T-helper 1 cell treated with Interleukin-12 subunit alpha and Interleukin-12 subunit beta and Interleukin-4 antibody, amounts not matched to agents 30 μg/mL and 1 μg/mL, for 36 hours (primary cell): ENCODE results near the gene BACH2.

Experiments used
- H3K27ac Mint-ChIP-seq: one replicate; pipeline ENCODE4 v1.8.0; 2021; ENCODE audit warnings: mild to moderate bottlenecking, mixed read lengths
- H3K27me3 Mint-ChIP-seq: one replicate; pipeline ENCODE4 v1.8.0; 2021; ENCODE audit warnings: low read depth, mixed read lengths
- H3K36me3 Mint-ChIP-seq: one replicate; pipeline ENCODE4 v1.8.0; 2021; ENCODE audit warnings: low read depth, mixed read lengths
- H3K4me1 Mint-ChIP-seq: one replicate; pipeline ENCODE4 v1.8.0; 2021; ENCODE audit warnings: low read depth, mixed read lengths
- H3K4me3 Mint-ChIP-seq: one replicate; pipeline ENCODE4 v1.8.0; 2021; ENCODE audit warnings: mild to moderate bottlenecking, moderate library complexity, mixed read lengths
- H3K9me3 Mint-ChIP-seq: one replicate; pipeline ENCODE4 v1.8.0; 2021; ENCODE audit warnings: mixed read lengths

BACH2 gene

GRCh38 chr6:90095788-90096187 lies 200.9 kb downstream of the BACH2 start:
- Mint-ChIP-seq H3K4me3 (no peak overlapping the region), H3K9me3 (peaks cover 5% of the 10 kb centered on the region), H3K4me1 (peaks cover 40% of the 10 kb centered on the region), H3K36me3 (peaks cover 8% of the 10 kb centered on the region), H3K27me3 (peaks cover 26% of the 10 kb centered on the region), H3K27ac (no peak overlapping the region)

DNA sequence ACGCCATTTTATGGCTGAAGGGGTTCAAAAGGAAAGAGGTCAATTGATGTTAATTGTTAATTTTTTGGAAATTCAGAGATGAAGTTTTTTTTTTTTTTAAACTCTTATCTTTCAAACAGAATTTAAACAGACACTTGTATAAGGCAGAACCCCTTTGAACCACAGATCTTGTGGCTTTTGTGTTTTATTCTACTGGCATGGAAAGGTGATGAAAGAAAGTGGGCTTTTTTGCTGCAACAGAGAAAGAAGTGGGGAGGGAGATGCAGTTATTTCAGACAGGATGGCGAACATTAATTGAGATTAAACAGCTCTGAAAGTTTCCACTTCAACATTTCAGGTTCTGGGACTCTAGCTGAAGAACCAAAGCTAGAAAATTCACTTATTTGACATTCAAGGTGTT lies 201.5 kb downstream of the BACH2 start:
- Mint-ChIP-seq H3K27me3 (peaks cover 25% of the 10 kb centered on the region), H3K4me1 (peaks cover 40% of the 10 kb centered on the region), H3K4me3 (no peak overlapping the region), H3K9me3 (peaks cover 4% of the 10 kb centered on the region), H3K36me3 (peaks cover 6% of the 10 kb centered on the region), H3K27ac (no peak overlapping the region)

GRCh38 chr6:90093558-90094073 lies 203.0 kb downstream of the BACH2 start:
- Mint-ChIP-seq H3K9me3 (peaks cover 4% of the 10 kb centered on the region), H3K4me1 (peaks cover 34% of the 10 kb centered on the region), H3K36me3 (peaks cover 11% of the 10 kb centered on the region), H3K4me3 (no peak overlapping the region), H3K27me3 (peaks cover 29% of the 10 kb centered on the region), H3K27ac (no peak overlapping the region)

- peaks cover 21% of the 10 kb centered on the region for H3K36me3 Mint-ChIP-seq
- peaks cover 4% of the 10 kb centered on the region for H3K9me3 Mint-ChIP-seq
- H3K4me1 Mint-ChIP-seq, result peaks cover 21% of the 10 kb centered on the region
- peaks cover 20% of the 10 kb centered on the region for H3K27me3 Mint-ChIP-seq
- H3K4me3 Mint-ChIP-seq, result no peak overlapping the region
- H3K27ac Mint-ChIP-seq, result no peak overlapping the region
These were observed 205.8 kb downstream of the BACH2 start for GRCh38 chr6:90090866-90091265.

DNA sequence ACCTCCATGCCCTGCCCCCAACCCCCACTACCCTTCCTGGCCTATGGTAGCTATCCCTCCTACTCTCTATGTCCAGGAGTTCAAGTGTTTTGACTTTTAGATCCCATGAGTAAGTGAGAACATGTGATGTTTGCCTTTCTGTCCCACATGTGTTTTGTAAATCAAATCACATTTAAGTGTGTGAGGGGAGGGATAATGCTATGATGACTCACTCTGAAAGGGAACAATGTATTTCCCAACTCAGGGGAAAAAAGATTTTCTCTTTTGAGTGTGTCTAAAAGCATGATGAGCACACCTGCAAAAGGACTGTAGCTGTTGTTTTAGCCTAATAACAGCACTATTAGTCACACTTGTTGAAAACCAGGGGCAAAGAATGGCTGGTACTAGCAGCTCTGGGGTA lies 208.6 kb downstream of the BACH2 start:
- Mint-ChIP-seq H3K27ac (peak overlapping the region; percentile 11), H3K4me3 (no peak overlapping the region), H3K36me3 (peaks cover 26% of the 10 kb centered on the region), H3K27me3 (peaks cover 11% of the 10 kb centered on the region), H3K4me1 (peaks cover 32% of the 10 kb centered on the region), H3K9me3 (peaks cover 4% of the 10 kb centered on the region)

DNA sequence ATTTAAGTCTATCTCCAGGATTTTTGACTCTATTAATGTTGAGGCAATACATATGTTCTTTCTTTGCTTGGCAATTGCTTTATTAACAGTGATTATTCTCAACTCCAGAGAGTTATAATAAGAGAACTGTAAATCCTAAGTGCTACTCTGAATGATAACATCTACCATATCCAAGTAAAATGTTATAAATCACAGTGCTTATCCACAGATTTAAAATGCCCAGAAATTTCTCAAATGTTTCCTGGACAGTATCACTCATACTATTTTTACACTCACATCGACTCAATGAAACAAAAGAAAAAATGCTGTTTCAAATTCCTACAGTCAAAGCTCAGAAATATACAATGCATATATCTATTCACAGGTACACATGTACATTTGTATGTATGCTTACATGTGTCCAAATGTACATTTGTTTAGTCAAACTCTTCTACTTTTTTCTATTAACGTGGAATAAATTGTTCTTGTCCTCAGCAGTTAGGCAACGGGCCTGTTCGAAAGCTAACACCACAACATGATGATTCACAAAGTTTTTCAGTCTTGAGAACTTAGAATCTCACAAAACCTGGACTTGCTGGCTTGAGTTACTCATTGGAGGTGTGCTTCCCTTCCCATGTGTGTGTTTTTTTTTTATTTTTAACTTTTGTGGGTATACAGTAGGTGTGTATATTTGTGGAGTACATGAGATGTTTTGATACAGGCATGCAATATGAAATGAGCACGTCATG lies 209.4 kb downstream of the BACH2 start:
- Mint-ChIP-seq H3K27me3 (peaks cover 15% of the 10 kb centered on the region), H3K9me3 (peaks cover 4% of the 10 kb centered on the region), H3K27ac (no peak overlapping the region), H3K36me3 (peaks cover 26% of the 10 kb centered on the region), H3K4me1 (peaks cover 38% of the 10 kb centered on the region), H3K4me3 (no peak overlapping the region)

DNA sequence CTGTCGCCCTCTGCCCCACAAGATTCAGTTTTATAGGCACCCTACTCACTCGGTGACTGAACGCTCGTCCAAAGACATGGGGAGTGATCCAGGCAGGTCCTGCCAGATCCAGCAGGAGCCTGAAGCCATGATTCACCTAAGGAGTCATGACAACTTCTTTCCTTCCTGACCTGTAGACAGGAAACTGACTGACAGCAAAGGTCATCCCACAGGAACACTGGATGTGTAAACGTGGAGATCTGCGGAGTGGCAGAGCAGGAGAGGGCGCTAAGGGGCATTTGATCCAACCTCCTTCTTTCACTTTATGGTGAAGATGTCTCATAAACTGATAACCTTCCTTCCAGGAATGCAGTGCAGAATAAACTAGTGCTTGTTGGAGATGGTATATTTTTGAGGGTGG lies 210.1 kb downstream of the BACH2 start:
- Mint-ChIP-seq H3K36me3 (peaks cover 29% of the 10 kb centered on the region), H3K4me1 (peaks cover 44% of the 10 kb centered on the region), H3K27ac (no peak overlapping the region)

GRCh38 chr6:90083891-90084290 lies 212.8 kb downstream of the BACH2 start:
- peaks cover 25% of the 10 kb centered on the region for H3K36me3 Mint-ChIP-seq
- H3K27me3 Mint-ChIP-seq, result peaks cover 21% of the 10 kb centered on the region
- H3K4me3 Mint-ChIP-seq, result peak overlapping the region; percentile 23
- peak overlapping the region; percentile 12 for H3K27ac Mint-ChIP-seq
- no peaks in the 10 kb centered on the region for H3K9me3 Mint-ChIP-seq
- peaks cover 66% of the 10 kb centered on the region for H3K4me1 Mint-ChIP-seq

More for the DNA sequence above, 210.1 kb downstream of the BACH2 start:
- peaks cover 18% of the 10 kb centered on the region for H3K27me3 Mint-ChIP-seq
- peaks cover 4% of the 10 kb centered on the region for H3K9me3 Mint-ChIP-seq
- no peak overlapping the region for H3K4me3 Mint-ChIP-seq

GRCh38 chr6:90082847-90083246 lies 213.8 kb downstream of the BACH2 start:
- H3K27ac Mint-ChIP-seq, result peak overlapping the region; percentile 26
- H3K4me3 Mint-ChIP-seq, result peak overlapping the region; percentile 6
- peaks cover 31% of the 10 kb centered on the region for H3K27me3 Mint-ChIP-seq
- peaks cover 72% of the 10 kb centered on the region for H3K4me1 Mint-ChIP-seq
- H3K9me3 Mint-ChIP-seq, result no peaks in the 10 kb centered on the region
- peaks cover 21% of the 10 kb centered on the region for H3K36me3 Mint-ChIP-seq

GRCh38 chr6:90080876-90081481 lies 215.7 kb downstream of the BACH2 start:
- H3K27me3 Mint-ChIP-seq, result peaks cover 48% of the 10 kb centered on the region

DNA sequence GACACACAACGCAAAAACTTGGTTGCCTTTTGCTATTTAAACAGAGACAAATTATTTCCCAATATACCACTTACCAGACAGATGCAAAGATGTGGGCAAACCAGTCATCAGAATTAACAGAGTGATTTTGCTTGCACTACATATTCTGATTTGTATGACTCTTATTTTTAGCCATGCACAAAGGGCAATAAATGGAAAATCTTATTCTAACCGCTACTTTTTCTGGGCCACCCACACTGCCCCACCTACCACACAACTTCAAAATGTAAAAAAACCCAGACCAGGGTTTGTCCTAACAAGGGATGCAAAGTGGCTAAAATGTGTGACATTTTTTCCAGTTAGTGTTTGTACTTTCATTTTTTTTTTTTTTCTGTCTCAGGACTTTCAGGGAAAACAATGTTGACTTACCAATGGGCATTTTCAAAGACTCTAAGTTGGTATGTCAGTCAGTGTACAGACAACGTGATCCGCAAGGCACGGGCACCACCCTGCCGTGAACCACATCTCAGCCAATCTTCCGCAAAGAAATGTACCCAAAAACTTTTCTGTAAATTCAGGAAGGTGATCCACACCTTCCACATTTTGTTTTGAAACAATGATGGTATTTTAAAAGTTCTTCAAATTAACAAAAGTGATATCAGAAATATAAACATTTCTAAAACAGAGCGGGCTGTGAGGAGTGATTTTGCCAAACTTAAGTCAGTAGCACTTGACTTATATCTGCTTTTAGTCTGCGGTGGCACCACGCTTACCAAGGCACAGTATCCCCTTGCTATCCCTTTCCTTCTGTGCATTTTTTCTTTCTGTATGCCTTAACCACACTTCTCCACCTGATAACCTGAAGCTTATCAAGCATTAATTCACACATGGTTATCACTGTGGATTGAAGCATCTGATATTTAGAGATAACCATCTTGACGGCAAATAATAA lies 216.8 kb downstream of the BACH2 start:
- Mint-ChIP-seq H3K4me3 (peak overlapping the region; percentile 83), H3K27me3 (peaks cover 55% of the 10 kb centered on the region), H3K9me3 (no peaks in the 10 kb centered on the region), H3K27ac (peak overlapping the region; percentile 93), H3K4me1 (peaks cover 70% of the 10 kb centered on the region), H3K36me3 (peaks cover 12% of the 10 kb centered on the region)

More at GRCh38 chr6:90080876-90081481, 215.7 kb downstream of the BACH2 start:
- H3K4me3 Mint-ChIP-seq, result peak overlapping the region; percentile 83
- peaks cover 75% of the 10 kb centered on the region for H3K4me1 Mint-ChIP-seq
- peak overlapping the region; percentile 93 for H3K27ac Mint-ChIP-seq
- H3K36me3 Mint-ChIP-seq, result peaks cover 18% of the 10 kb centered on the region
- no peaks in the 10 kb centered on the region for H3K9me3 Mint-ChIP-seq

DNA sequence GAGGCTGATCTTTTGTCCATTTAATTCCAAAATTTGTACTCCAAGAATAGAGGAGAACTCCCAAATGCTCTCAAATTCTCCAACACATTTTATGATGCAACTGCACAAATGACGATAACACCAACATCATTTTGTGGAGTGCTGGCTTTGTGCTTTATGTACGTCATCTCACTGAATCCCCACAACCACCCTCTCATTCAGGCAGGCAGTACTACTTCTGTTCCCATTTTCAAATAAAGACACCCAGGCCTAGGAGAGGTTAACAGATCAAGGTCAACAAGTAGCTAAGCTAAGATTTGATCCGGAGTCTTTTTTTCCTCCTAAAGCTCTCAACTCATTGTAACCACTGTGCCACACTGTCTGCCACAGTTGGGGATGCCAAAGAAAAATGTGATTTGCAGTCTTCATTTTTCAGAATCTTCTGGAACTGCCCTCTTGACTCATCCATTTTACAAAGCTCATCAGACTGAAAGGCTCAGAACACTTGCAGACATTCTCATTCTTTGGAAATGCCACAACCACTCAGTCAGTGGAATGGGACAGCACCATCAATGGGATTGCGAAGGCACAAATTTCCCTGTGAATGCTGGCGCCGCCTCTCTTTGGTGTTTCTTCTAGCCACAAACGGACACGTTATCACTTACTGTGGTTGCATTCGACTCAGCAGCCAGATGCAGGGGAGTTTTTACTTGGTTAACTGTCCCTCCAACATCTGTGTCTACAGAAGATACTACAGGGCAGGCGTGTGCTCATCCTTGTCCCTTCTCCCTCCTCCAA lies 217.9 kb downstream of the BACH2 start:
- peak overlapping the region; percentile 83 for H3K4me3 Mint-ChIP-seq
- peaks cover 63% of the 10 kb centered on the region for H3K27me3 Mint-ChIP-seq
- H3K4me1 Mint-ChIP-seq, result peaks cover 67% of the 10 kb centered on the region
- peaks cover 11% of the 10 kb centered on the region for H3K36me3 Mint-ChIP-seq
- H3K27ac Mint-ChIP-seq, result peak overlapping the region; percentile 93
- no peaks in the 10 kb centered on the region for H3K9me3 Mint-ChIP-seq

- H3K27ac Mint-ChIP-seq, result no peak overlapping the region
- H3K4me1 Mint-ChIP-seq, result peaks cover 75% of the 10 kb centered on the region
- peaks cover 18% of the 10 kb centered on the region for H3K36me3 Mint-ChIP-seq
These were observed 219.9 kb downstream of the BACH2 start for GRCh38 chr6:90076511-90077415.

More at GRCh38 chr6:90076511-90077415, 219.9 kb downstream of the BACH2 start:
- Mint-ChIP-seq H3K27me3 (peaks cover 70% of the 10 kb centered on the region), H3K4me3 (no peak overlapping the region), H3K9me3 (no peaks in the 10 kb centered on the region)
